ENCODE results near the gene TP53AIP1. TPM values are rescaled to one million over a fixed set of nuclear protein-coding genes. Genes with fewer than 3 reads are reported as not detected.

Gene TP53AIP1
- total RNA-seq, 2 donors from 2014 or later, result 0.20 to 0.37 TPM

- DNase-seq (no peak), ATAC-seq (no peak)
- intact Hi-C loops (cut with DNase I, micrococcal nuclease), result no loop called here
Measured at GRCh38 chr11:128948583-128948982, 5.9 kb upstream of the TP53AIP1 start.

GRCh38 chr11:128947773-128948172 is 5.1 kb upstream of the TP53AIP1 start:
- ATAC-seq (no peak), DNase-seq (no peak)
- intact Hi-C loops (cut with DNase I, micrococcal nuclease), result no loop called here

- intact Hi-C loops (cut with DNase I, micrococcal nuclease), result no loop called here
- peak; percentile 42 for ATAC-seq
- DNase-seq, result no peak
Measured at GRCh38 chr11:128946648-128947047, 4.0 kb upstream of the TP53AIP1 start.

- intact Hi-C loops (cut with DNase I, micrococcal nuclease), result no loop called here
- DNase-seq (no peak), ATAC-seq (no peak)
Measured at GRCh38 chr11:128943428-128943976, 831 bp upstream of the TP53AIP1 start.

- no peak for DNase-seq
- intact Hi-C loops (cut with DNase I, micrococcal nuclease), result no loop called here
- ATAC-seq, result no peak
Measured at GRCh38 chr11:128942272-128942612, 429 bp downstream of the TP53AIP1 start.

GRCh38 chr11:128941573-128942271 is 949 bp downstream of the TP53AIP1 start:
- intact Hi-C loops (cut with DNase I, micrococcal nuclease), result no loop called here
- ATAC-seq, result no peak
- DNase-seq, result no peak

GRCh38 chr11:128941110-128941509 is 1.6 kb downstream of the TP53AIP1 start:
- DNase-seq, result no peak
- ATAC-seq, result no peak
- intact Hi-C loops (cut with DNase I, micrococcal nuclease), result no loop called here

- no peak for DNase-seq
- intact Hi-C loops (cut with DNase I, micrococcal nuclease), result no loop called here
- ATAC-seq, result no peak
Measured at GRCh38 chr11:128940603-128941002, 2.1 kb downstream of the TP53AIP1 start.

- ATAC-seq, result no peak
- no peak for DNase-seq
- intact Hi-C loops (cut with DNase I, micrococcal nuclease), result no loop called here
Measured at GRCh38 chr11:128940156-128940555, 2.5 kb downstream of the TP53AIP1 start.

- DNase-seq, result no peak
- intact Hi-C loops (cut with DNase I, micrococcal nuclease), result no loop called here
- no peak for ATAC-seq
Measured at GRCh38 chr11:128939591-128939990, 3.1 kb downstream of the TP53AIP1 start.

GRCh38 chr11:128938156-128938885 is 4.3 kb downstream of the TP53AIP1 start:
- ATAC-seq (no peak), DNase-seq (no peak)
- intact Hi-C loops (cut with DNase I, micrococcal nuclease), result no loop called here

GRCh38 chr11:128937480-128937879 is 5.2 kb downstream of the TP53AIP1 start:
- intact Hi-C loops (cut with DNase I, micrococcal nuclease), result no loop called here
- DNase-seq (no peak), ATAC-seq (no peak)

GRCh38 chr11:128936606-128937251 is 5.9 kb downstream of the TP53AIP1 start:
- ATAC-seq (no peak), DNase-seq (no peak)
- intact Hi-C loops (cut with DNase I, micrococcal nuclease), result no loop called here

- DNase-seq, result no peak
- no peak for ATAC-seq
- intact Hi-C loops (cut with DNase I, micrococcal nuclease), result no loop called here
Measured at GRCh38 chr11:128934926-128935325, 7.7 kb downstream of the TP53AIP1 start.

- ATAC-seq, result no peak
- intact Hi-C loops (cut with DNase I, micrococcal nuclease), result no loop called here
Measured at GRCh38 chr11:128934351-128934750, 8.3 kb downstream of the TP53AIP1 start.

GRCh38 chr11:128933481-128934178 is 9.0 kb downstream of the TP53AIP1 start:
- intact Hi-C loops (cut with DNase I, micrococcal nuclease), result no loop called here
- ATAC-seq, result no peak
- no peak for DNase-seq

More at GRCh38 chr11:128934351-128934750, 8.3 kb downstream of the TP53AIP1 start:
- DNase-seq, result no peak

- intact Hi-C loops (cut with DNase I, micrococcal nuclease), result no loop called here
- ATAC-seq (no peak), DNase-seq (no peak)
Measured at GRCh38 chr11:128931668-128932067, 11.0 kb downstream of the TP53AIP1 start.

GRCh38 chr11:128931066-128931465 is 11.6 kb downstream of the TP53AIP1 start:
- ATAC-seq (no peak), DNase-seq (no peak)

GRCh38 chr11:128929991-128930390 is 12.7 kb downstream of the TP53AIP1 start:
- intact Hi-C loops (cut with DNase I, micrococcal nuclease), result no loop called here
- no peak for DNase-seq
- ATAC-seq, result no peak

More at GRCh38 chr11:128931066-128931465, 11.6 kb downstream of the TP53AIP1 start:
- intact Hi-C loops (cut with DNase I, micrococcal nuclease), result no loop called here
